Tibial nerve (tissue), 3 donors: ENCODE measurements around the gene SOS1.

Source experiments
- POLR2A ChIP-seq, 2 donors: fragments of 450-650 bp; IDR thresholded peaks; one replicate each; pipeline ENCODE4 v1.6.1; 2017; ENCODE audit warnings: antibody characterized with exemption in 2 of 2, mild to moderate bottlenecking in 2 of 2, moderate library complexity in 2 of 2
- TF ChIP-seq, protein P1 (sequence below), 5 experiments: fragments of 200-600 bp in 3 of 5; fragments of 450-650 bp in 2 of 5; sonication (generic) in 3 of 5; IDR thresholded peaks; one replicate each; pipeline ENCODE4 v1.5.1; 2016 to 2019; ENCODE audit warnings: antibody characterized with exemption in 5 of 5, mild to moderate bottlenecking in 3 of 5, moderate library complexity in 2 of 5

DNA sequence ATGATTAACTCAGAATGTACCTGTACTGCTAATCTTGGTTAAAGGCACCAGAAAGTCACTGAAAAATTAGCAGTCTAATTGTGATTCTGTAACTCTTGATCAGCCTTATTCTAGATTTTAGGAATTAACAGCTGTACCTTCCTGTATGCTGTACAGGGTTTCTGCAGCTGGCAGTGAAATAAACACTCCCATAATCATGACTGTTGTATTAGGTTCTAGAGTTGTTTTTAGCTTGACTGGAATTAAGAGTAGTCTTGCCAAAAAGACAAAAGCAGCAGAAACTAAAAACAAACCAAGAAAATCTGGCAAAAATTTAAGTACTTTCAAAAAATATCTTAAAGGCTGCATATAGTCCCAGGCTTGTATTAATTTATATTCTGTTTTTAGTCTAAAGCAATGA lies 103.5 kb downstream of the SOS1 start:
- TF ChIP-seq, protein P1, sequence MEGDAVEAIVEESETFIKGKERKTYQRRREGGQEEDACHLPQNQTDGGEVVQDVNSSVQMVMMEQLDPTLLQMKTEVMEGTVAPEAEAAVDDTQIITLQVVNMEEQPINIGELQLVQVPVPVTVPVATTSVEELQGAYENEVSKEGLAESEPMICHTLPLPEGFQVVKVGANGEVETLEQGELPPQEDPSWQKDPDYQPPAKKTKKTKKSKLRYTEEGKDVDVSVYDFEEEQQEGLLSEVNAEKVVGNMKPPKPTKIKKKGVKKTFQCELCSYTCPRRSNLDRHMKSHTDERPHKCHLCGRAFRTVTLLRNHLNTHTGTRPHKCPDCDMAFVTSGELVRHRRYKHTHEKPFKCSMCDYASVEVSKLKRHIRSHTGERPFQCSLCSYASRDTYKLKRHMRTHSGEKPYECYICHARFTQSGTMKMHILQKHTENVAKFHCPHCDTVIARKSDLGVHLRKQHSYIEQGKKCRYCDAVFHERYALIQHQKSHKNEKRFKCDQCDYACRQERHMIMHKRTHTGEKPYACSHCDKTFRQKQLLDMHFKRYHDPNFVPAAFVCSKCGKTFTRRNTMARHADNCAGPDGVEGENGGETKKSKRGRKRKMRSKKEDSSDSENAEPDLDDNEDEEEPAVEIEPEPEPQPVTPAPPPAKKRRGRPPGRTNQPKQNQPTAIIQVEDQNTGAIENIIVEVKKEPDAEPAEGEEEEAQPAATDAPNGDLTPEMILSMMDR (IDR thresholded peaks at IDR 0.05), result no peak
- no peak for TF ChIP-seq POLR2A (IDR thresholded peaks at IDR 0.05)
